IPS-NIHi7 (cell line): ENCODE measurements around the gene RPS19BP1.
A peak's percentile ranks its signal among the peaks of the same experiment; 100 is the strongest.
"Not testable (repeated sequence)": the region's sequence is repeated elsewhere in the genome, so short reads cannot be mapped to it uniquely, and the experiment has no call there.

ENCODE experiments used
- DNase-seq: peaks from one replicate; pipeline ENCODE4 v3.0.0; 2012; ENCODE audit warnings: mixed read lengths; ENCODE audit errors: extremely low spot score

Gene RPS19BP1

GRCh38 chr22:39528681-39529486 lies 3.7 kb downstream of the RPS19BP1 start:
- peak; percentile 78 for DNase-seq

DNA sequence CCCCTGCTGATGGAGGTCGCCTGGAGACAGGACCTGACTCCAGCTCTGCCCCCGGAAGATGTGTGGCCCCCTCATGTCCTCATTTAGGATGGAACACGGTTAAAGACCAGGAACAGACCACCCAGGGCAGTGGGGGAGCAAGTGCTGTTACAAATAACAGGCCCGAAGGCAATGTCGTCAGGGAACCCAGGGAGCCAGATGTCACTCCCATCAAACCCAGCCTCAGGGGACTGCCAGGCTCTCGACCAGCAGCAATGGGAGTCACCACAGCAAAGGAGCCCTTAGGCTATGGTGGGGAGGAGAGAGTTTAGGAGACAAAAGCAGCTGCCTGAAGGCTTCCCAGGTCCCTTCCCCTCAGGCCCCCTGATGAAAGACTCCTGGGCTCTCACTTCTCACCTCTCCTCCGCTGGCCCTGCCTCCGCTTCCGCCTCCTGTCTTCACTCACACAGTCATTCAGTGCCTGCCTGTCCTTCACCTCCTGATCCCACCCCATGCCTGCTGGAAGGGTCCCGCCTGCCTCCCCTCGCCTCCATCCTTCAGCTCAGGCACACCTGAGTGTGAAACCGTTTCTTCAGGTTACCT lies 4.4 kb downstream of the RPS19BP1 start:
- no peak for DNase-seq

DNA sequence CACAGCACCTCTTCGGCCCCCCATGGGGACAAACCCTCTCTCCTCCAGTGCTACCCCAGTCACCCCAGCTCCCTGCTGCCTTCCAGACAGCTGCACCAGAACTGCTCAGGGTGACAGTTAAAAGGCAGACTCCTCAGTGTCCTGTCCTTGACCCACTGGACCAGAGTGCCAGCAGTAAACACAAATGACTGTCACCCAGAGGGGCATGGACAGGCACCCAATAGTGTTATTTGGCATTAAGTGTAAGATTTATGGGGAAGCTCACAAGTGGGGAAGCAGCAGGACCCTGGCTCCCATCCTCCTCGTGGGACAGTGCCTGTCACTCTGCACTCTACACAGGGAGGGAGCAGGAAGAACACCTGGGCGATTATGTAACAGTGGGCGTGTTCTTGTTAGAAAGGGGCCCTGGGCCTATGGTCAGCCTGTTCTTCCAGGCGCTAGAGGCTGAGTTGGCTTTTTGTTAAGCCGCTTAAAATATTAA lies 5.0 kb downstream of the RPS19BP1 start:
- no peak for DNase-seq

- DNase-seq: no peak
These were observed 5.8 kb downstream of the RPS19BP1 start for GRCh38 chr22:39526736-39527171.

- no peak for DNase-seq
These were observed 6.9 kb downstream of the RPS19BP1 start for GRCh38 chr22:39525658-39525975.

DNA sequence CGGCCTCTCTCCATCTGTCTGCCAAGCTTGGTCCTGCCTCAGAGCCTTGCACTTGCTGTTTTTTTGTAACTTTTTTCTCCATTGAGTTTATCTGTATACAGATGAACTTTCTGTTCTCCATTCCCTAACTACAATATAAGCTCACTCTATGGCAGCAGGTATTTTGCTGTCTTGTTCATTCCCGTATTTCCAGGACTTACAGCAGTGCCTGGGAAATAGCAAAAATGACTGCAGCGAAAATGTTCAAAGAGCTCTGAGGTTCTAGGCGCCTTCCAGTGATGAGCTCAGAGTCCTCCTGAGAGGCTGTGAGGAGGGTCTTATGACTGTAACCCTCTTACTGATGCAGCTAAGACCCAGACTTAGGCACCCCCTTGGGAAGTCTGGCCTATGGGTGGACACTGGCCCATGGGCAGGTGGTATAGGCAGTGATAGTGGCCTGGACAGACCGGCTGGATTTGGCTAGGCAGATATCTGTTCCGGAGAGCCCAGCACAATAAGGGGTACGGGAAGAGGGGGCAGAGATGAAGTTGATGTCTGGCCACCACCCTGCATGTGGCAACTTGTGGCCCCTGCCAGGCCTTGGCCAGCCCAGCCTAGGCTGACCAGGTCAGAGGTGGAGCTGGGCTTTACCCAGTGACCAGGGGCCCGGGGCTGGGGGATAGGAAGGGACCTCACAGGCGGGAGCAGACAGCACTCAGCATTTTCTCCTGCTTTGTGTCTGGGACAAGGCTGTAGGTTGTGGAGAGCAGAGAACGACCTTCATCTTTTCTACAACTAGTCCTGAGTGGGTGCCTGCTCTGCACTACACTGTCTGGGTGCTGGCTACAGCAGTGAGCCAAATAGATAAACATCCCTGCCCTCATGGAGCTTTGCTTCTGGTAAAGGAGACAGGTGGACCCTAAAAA lies 7.5 kb downstream of the RPS19BP1 start:
- DNase-seq: no peak

DNA sequence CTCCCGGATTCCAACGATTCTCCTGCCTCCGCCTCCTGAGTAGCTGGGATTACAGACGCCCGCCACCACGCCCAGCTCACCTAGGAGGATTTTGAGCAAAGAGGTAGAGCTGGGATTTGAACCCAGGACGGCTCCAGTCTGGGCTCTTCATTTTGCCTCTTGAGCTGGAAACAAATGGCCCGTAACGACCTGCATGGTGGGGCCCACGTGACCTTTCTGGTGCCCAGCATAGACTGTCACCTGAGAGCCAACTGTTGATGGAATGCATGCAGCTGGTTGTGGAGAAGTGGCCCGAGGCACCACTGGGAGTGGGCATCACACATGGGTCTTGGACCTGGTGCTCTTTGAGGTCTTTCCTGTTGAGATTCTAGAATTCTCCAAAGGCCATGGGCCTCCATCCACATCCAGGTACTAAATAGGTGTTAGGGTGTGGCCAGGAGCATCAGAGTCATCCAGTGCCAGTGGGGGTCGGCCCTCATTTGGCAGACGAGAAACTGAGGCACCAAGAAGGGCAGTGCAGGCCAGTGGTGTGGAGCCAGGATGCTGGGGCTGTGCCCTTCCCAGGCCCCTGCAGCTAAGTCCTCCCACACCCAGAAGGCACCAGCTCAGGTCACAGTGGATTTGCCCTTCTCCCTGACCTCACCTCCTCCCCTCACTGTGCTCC lies 8.3 kb downstream of the RPS19BP1 start:
- DNase-seq: no peak

GRCh38 chr22:39522567-39523300 lies 9.8 kb downstream of the RPS19BP1 start:
- DNase-seq: no peak

DNA sequence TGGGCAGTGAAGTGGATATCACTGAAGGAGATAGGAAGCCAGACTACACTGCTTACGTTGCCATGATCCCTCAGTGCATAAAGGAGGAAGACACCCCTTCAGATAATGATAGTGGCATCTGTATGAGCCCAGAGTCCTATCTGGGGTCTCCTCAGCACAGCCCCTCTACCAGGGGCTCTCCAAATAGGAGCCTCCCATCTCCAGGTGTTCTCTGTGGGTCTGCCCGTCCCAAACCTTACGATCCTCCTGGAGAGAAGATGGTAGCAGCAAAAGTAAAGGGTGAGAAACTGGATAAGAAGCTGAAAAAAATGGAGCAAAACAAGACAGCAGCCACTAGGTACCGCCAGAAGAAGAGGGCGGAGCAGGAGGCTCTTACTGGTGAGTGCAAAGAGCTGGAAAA lies 10.5 kb downstream of the RPS19BP1 start:
- DNase-seq: not testable (repeated sequence)

DNA sequence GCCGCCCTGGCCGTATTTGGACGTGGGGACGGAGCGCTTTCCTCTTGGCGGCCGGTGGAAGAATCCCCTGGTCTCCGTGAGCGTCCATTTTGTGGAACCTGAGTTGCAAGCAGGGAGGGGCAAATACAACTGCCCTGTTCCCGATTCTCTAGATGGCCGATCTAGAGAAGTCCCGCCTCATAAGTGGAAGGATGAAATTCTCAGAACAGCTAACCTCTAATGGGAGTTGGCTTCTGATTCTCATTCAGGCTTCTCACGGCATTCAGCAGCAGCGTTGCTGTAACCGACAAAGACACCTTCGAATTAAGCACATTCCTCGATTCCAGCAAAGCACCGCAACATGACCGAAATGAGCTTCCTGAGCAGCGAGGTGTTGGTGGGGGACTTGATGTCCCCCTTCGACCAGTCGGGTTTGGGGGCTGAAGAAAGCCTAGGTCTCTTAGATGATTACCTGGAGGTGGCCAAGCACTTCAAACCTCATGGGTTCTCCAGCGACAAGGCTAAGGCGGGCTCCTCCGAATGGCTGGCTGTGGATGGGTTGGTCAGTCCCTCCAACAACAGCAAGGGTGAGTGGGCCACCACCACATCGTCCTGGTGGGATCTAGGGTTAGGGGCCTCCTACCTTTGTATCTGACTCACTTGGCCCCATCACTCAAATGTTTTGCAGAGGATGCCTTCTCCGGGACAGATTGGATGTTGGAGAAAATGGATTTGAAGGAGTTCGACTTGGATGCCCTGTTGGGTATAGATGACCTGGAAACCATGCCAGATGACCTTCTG lies 11.3 kb downstream of the RPS19BP1 start:
- DNase-seq: not testable (repeated sequence)

GRCh38 chr22:39520226-39521105 lies 12.1 kb downstream of the RPS19BP1 start, which contains the start of gene ATF4:
TSS of gene ATF4 (plus strand) at chr22:39520562. CDS start at chr22:39521446, 884 bp downstream.
- peak; percentile 65 for DNase-seq

- peak; percentile 98 for DNase-seq
These were observed 12.8 kb downstream of the RPS19BP1 start for GRCh38 chr22:39519681-39520225.

GRCh38 chr22:39518996-39519680 lies 13.4 kb downstream of the RPS19BP1 start:
- DNase-seq: no peak

DNA sequence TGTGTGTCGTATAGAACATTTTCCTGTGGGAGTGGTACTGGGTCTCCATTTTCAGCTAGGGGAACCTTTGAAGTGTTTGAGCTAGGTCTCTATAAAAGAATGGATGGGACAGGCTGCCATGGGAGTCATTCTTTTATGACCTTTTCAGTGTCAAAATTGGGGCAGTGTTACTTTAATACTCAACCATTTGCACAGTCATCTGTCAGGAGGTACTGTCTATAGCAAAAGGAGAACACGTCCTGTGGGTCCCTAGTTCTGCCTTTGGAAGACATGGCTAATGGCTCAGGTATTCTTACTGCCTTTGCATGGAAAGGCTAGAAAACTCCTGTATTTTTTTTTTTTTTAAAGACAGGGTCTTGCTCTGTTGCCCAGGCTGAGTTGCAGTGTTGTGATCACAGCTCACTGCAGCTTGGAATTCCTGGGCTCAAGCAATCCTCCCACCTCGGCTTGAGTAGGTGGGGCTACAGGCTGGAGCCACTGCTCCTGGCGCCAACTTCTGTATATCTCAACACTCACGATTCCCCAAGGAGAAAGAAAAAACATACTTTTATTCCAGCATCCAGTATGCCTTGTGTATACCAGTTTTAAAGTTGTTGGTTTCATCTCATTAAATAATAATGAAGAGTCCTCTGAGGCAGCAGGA lies 14.3 kb downstream of the RPS19BP1 start:
- no peak for DNase-seq

DNA sequence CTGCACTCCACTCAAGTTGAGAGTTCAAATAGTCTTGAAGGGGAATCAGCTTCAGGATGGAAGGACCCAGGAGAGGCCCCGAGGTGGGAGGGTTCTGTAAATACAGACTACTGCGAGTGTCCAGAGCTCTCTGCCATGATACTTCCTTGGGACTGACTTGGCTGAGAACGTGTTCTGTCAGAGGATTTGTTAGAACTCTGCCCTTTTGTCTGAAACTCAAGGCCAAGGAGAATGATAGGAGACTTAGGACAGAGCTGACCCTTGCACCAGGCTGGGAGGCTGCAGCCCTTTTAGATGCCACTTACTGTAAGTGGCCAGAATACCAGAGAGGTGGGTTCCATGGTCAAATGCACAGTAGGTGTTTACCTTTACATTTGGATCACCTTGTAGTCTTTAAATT lies 15.1 kb downstream of the RPS19BP1 start:
- no peak for DNase-seq

DNA sequence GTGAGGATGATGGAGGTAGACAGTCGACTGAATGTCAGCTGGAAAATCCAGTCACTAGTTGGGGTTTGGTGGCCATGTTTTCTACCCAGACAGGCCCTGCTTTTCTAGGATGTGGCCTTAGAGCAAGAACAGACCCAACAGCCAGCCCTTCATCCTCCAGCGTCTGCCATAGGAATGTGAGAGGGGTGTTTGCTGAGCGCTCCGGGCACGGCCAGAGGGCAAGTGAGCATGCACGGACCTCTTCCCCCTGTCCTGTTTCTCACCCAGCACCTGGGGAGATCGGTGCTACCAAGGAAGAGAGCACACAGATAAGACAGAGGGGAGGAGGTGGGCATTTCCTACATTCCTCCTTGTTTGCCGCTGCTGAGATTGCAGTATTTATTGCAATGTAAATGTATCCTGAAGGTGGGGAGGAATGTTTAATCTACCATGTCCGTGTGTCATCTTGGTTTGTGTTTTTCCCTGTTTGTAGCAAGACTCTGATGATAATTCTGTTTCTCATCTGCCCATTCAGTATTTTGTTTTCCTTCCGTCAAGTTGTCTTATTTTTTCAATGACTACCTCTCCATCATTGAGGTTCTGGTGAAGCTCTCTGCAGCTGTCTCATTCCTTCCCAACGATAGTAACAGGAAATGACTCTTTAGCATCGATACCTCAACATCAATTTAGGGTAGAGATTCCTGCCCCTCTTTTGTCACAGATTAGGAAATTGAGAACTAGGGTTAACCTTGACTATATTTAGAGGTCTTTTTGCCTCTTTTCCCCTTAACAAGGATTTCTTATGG lies 17.1 kb downstream of the RPS19BP1 start:
- DNase-seq: no peak
